Stromal cell of bone marrow (primary cell): Measurements from ENCODE around the gene GNPTAB.

ENCODE experiments used
- DNase-seq: peaks from one replicate; pipeline ENCODE4 v3.0.0-alpha.2; 2012; ENCODE audit warnings: low read depth

Gene GNPTAB

GRCh38 chr12:101772012-101772775, 58.6 kb downstream of the GNPTAB start:
- DNase-seq: no peak

DNA sequence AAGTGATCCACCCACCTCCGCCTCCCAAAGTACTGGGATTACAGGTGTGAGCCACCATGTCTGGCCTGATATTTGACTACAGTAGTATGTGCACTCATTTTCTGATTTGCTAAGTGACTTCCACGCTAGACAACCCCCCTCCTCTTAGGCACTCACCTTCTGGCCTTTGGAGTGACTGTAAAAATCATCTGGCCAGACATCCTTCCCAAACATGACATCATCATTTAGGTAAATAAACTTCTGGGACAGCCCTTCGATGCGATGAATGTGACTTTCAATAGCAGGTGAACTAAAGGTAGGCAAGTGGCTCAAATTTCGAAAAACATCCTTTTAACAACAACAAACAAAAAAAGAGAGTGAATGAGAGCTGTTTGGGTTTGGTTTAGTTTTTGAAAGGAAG, 60.9 kb downstream of the GNPTAB start:
- no peak for DNase-seq

DNA sequence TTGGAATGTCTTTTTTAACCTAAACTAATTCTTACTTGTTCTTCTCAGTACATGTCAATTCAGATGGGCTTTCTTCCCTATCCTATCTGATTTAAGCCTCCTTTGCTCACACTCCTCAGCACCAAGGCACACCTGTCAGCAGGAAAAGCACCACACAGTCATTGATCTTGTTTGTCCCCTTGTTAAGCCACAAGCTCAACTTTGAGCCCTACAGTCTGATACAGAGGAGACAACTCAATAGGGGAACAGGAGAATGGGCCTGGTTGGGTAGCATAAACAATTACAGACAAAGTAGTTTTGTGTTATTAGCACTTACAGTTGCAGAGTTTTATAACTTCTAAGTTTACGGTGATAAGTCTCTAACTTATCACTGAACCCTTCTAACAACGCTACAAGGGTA, 62.0 kb downstream of the GNPTAB start:
- DNase-seq: no peak

- DNase-seq: no peak
These were observed 63.2 kb downstream of the GNPTAB start for GRCh38 chr12:101767537-101767936.

DNA sequence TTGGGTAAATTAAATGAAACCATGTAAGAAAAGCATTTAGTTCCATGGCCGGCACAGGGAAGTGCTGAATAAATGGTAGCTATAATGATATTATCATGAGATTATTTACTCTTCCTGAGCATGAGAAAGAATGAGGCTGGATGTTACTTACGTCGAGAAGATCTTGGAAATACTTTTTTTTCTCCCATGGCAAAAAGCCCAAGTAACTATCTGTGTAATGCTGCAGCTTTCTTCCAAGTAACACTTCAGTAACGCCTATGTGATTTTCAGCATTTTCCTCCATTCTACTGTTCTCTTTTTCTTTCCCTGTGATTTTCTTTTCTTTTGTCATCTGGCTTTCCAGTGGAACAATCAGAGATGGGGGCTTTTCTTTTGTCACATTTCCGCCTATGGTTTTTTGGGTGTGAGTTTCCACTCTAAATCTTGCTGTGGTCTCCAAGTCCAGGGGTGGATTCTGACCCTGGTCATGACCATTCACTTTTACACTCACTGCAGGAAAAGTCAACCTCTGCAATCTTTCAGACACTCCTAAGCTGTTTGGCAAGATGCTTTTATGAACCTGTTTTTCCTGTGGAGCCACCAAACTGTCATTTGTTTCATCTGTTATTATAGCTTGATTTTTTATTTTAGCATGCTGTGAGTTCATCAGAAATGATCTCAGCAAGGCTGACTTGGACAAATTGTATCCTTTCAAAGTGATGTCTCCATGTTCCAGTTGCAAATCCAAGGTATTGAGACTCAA, 66.5 kb downstream of the GNPTAB start:
- DNase-seq: no peak

DNA sequence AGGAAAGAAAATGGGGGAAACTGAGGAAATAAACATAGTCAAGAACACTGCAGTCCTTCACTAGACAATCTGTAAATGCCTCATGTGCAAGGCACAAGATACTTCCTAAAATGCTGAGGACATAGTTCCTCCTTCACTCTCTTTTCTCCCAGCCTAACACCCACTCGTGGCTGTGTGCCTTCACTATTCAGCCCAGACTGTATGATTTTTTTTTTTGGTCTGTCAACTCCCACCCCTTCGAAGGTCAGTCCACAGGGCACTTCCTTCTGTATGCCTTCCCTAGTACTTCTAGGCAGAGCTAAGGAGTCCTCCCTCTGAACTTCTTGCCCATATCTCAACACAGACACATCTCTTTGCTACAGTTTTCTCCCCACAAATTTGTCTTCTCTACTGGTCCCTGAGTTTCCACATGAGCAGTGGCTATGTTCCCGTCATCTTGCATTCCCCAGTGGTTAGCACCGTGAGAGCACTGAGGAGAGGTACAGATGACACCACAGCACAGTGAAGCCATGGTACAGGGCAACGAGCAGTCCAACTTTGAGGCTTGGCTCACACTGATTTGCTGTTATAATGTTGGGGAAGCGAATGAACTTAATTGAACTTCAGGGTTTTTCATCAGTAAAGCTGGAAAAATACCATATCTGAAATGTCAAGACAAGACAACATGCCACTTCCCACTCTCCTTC, 67.4 kb downstream of the GNPTAB start:
- DNase-seq: no peak

DNA sequence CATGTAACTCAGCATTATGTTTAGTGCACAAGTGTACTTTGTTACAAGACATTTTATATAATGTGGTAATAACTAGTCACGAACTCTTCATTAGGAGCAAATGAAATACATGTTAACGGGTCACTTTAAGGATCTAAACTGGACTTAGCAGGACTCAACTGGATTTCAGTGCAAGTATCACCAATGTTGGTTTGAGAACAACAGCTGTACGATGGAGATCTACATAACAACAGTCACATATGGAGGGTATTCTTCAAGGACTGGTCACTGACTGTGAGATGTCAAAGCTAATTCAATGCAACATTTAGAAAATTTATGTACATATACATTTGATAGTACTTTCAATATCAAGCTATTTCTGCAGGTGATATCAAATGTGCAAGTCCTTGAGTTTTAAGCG, 69.0 kb downstream of the GNPTAB start:
- no peak for DNase-seq

DNA sequence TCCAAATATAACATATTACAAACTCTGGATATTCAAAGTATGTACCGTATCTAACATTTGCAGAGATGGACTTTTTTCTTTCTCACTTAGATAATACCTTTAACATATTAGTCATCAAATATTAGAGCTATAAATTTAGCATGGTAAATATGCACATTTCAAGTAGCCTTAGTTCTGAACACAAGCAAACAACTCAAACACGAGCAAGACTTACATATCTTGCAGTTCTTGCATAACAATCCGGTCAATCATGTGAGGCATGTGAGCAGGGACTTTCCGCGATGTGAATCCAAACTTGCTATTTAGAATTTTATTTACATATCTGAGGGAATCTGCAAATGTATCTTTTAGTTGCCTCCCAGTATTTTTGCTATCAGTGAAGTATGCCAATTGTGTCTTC, 69.4 kb downstream of the GNPTAB start:
- no peak for DNase-seq

GRCh38 chr12:101759396-101760047, 71.2 kb downstream of the GNPTAB start:
- peak; percentile 20 for DNase-seq

GRCh38 chr12:101750152-101750551, 80.6 kb downstream of the GNPTAB start:
- no peak for DNase-seq

DNA sequence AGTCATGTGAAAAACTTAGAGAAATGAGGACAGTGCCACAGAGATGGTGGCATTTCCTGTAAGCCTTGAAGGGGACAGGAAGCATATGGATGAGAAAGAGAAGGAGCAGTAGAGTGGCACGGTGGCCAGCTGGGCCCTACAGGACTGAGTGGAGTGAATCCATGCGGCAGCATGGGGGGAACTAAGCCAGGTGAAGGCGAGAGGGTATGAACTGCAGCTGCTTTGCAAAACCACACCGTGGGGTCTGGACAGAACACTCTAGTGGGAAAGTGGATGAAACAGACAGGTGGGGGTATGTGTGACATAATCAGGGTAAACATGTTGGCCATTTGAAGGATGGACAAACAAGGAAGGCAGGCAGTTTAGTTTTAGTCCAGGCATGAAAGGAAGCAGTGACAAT, 81.1 kb downstream of the GNPTAB start:
- no peak for DNase-seq

DNA sequence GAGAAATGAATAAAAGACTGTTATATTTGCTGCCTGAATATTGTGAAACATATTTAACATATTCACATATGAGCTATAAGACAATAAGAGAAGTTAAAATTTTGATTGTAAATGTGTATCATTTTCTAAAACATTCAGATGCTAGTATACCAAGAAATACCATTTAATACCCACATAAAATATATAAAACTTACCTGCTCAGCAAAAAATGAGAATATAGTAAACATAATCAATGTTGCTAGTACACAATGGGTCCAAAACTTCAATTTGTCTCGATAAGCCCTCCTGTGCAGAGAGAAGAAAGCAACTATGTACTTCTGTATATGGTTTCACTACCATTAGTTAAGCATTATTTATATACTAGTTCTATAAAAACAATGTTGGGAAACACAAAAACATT, 81.9 kb downstream of the GNPTAB start:
- DNase-seq: no peak

- DNase-seq: no peak
These were observed 83.1 kb downstream of the GNPTAB start for GRCh38 chr12:101747697-101748096.

DNA sequence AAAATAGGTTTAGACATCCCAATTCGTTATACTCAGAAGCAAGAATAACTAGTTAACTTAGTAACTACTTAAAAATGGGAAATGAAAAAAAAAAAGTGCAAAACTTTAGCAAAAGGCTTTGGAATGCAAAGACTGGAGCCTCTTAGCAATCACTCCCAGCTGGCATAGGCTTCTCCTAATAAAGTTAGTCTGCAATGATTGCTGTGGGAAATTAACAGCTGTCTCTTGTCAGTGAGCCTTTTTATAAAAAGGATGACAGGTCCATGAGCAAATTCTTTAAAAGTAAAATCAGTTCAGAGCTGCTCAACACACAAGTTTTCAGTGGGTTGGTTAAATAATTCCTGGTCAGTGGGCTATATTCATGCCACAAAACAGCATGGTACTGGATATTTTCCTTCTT, 84.1 kb downstream of the GNPTAB start:
- no peak for DNase-seq

- no peak for DNase-seq
These were observed 84.6 kb downstream of the GNPTAB start for GRCh38 chr12:101746196-101746595.

DNA sequence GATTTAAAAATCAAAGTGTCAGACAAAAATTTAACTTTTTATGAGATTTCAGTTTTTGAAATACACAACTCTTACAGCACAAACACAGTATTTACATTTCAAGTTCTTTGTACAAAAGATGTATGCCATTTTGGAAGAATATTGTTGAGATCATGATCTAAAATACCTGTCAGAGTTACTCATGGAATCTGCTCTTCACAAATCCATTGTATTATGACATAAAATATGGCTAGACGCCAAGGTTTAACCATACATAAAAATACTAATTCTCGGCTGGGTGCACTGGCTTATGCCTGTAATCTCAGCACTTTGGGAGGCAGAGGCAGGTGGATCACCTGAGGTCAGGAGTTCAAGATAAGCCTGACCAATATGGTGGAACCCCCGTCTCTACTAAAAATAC, 85.3 kb downstream of the GNPTAB start:
- no peak for DNase-seq

DNA sequence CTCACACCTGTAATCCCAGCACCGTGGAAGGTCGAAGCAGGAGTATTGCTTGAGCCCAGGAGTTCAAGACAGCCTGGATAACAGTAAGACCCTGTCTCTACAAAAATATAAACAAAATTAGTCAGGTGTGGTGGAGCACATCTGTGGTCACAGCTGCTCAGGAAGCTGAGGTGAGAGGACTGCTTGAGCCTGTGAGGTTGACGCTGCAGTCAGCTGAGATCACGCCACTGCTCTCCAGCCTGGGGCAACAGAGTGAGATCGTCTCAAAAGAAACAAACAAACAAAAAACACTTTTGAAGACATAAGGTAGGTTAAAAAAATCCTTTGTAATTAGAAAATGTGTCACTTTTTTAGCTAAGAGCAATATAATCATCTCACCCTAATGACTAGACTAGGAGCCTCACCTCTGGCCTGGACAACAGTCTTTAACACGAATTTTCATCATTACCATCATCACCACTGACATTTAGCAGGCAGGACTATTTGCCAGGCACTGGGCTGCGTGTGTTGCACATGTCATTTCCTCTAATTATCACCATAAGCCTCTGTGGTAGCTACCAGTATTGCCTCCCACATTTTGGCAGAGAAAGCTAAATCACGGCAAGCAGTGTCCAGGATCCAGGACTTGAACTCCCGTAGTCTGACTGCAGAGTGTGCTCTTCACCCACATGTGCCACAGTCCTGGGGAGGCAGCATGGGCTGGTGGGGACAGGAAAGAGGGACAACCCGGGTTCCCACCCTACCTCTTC, 86.9 kb downstream of the GNPTAB start:
- DNase-seq: no peak

DNA sequence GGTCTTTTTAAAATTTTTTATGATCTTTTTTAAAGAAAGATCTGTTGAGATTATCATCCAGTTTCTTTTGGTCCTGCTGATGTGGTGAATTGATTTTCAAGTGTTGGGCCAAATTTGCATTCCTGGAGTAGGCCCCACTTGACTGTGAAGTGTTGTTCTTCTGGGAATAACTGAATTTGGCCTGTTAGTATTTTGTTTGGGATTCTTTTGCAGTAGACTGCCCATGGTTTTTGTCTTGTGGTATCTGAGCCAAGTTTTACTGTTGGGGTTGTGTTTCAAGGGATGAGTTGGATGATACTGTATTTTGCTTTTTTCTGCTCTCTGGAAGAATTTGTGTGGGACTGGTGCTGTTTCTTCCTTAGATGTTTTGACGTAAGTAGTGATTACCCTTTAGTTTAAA, 87.5 kb downstream of the GNPTAB start:
- no peak for DNase-seq

- DNase-seq: no peak
These were observed 89.8 kb downstream of the GNPTAB start for GRCh38 chr12:101740980-101741379.

GRCh38 chr12:101740566-101740965, 90.2 kb downstream of the GNPTAB start:
- no peak for DNase-seq

GRCh38 chr12:101738920-101739665, 91.7 kb downstream of the GNPTAB start, which contains the start of gene SYCP3:
TSS of gene SYCP3 (minus strand) at chr12:101739462. CDS start at chr12:101737935, 1,527 bp downstream.
- DNase-seq: no peak
